ENCODE results near the gene GDE1.

DNA sequence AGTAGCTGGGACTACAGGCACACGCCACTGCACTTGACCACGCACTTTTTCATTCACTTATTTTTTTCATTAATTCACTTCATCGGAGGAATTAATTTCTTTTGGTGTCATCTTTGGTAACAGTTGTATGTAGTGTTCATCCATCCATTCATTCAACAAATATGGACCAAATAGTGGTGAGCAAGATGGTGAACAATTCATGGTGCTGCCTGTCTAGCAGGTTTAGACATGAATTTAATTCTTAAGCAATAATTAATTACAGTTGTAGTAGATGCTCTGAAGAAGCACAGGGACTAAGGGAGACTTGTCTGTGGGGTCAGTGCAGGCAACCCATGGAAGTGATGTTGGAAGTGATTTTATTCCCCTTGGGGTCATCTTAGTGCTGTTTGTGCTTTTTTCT is 22.4 kb downstream of the GDE1 start:
- TF ChIP-seq POLR2A (IDR thresholded peaks at IDR 0.05): no peak
- TF ChIP-seq, protein P1, sequence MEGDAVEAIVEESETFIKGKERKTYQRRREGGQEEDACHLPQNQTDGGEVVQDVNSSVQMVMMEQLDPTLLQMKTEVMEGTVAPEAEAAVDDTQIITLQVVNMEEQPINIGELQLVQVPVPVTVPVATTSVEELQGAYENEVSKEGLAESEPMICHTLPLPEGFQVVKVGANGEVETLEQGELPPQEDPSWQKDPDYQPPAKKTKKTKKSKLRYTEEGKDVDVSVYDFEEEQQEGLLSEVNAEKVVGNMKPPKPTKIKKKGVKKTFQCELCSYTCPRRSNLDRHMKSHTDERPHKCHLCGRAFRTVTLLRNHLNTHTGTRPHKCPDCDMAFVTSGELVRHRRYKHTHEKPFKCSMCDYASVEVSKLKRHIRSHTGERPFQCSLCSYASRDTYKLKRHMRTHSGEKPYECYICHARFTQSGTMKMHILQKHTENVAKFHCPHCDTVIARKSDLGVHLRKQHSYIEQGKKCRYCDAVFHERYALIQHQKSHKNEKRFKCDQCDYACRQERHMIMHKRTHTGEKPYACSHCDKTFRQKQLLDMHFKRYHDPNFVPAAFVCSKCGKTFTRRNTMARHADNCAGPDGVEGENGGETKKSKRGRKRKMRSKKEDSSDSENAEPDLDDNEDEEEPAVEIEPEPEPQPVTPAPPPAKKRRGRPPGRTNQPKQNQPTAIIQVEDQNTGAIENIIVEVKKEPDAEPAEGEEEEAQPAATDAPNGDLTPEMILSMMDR (IDR thresholded peaks at IDR 0.05): no peak

Data from lower leg skin (tissue), 3 donors.